Measurements from ENCODE around the gene NDUFA13. TPM values are rescaled to one million over a fixed set of nuclear protein-coding genes. Genes with fewer than 3 reads are reported as not detected.

The NDUFA13 gene
- total RNA-seq, 1 experiment from 2014 or later: 489 TPM

DNA sequence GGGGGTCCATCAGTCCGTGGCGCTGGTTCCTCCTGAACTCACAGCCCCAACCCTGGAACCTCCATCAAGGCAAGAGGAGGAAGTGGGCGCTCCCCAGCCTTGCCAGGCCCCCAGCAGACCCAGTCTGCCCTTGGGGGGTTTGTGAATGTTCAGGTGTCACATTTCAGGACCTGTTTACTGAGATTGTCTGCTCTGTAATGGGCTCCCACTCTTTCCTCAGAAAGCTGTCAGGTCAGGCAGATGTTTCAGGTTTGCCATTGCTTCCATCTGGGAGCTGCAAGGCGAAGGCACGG is 30.1 kb upstream of the NDUFA13 start:
- Histone ChIP-seq H4K8ac (replicated peaks; ENCODE audit: insufficient read length, low read depth, low read length) (no peak overlapping the region), H2BK12ac (ENCODE audit: insufficient read length, low read depth, low read length) (no peak overlapping the region), H2AFZ (ENCODE audit: low read length) (no peak overlapping the region), H3K27me3 (ENCODE audit: insufficient read depth, low read length) (no peaks in the 10 kb centered on the region), H3K9me3 (ENCODE audit: control insufficient read depth, low read depth, low read length) (no peaks in the 10 kb centered on the region), H3K4me1 (ENCODE audit: insufficient read depth, low read length) (peaks cover 9% of the 10 kb centered on the region; the same call in 1 of the 2 replicates), H3K9ac (ENCODE audit: extremely low read depth, insufficient read length, low read length) (no peak overlapping the region), H3K14ac (ENCODE audit: insufficient read depth, low read length) (no peak overlapping the region), H2BK15ac (ENCODE audit: low read depth, low read length) (no peak overlapping the region), H2BK5ac (ENCODE audit: insufficient read length, low read length) (no peak overlapping the region), H3K79me2 (ENCODE audit: insufficient read depth, low read length) (peaks cover 11% of the 10 kb centered on the region; the same call in 1 of the 2 replicates), H2BK20ac (ENCODE audit: low read depth, low read length, poor library complexity, severe bottlenecking) (no peak overlapping the region), H3K56ac (ENCODE audit: insufficient read length, low read depth, low read length) (no peak overlapping the region), H3K23ac (ENCODE audit: insufficient read length, low read depth, low read length) (no peak overlapping the region), H3K4me2 (ENCODE audit: insufficient read depth, insufficient read length, low read length) (no peak overlapping the region), H3K23me2 (ENCODE audit: insufficient read length, low read depth, low read length, poor library complexity, severe bottlenecking) (no peaks in the 10 kb centered on the region), H3T11ph (ENCODE audit: low read length) (no peak overlapping the region), H4K20me1 (ENCODE audit: control insufficient read depth, insufficient read depth, insufficient read length) (peaks cover 4% of the 10 kb centered on the region), H2BK120ac (ENCODE audit: low read depth, low read length, poor library complexity, severe bottlenecking) (no peak overlapping the region), H3K18ac (ENCODE audit: insufficient read length, low read depth, low read length) (no peak overlapping the region), H2AK5ac (ENCODE audit: insufficient read length, low read length) (no peak overlapping the region), H3K27ac (ENCODE audit: insufficient read length, low read depth, low read length) (no peak overlapping the region), H3K4ac (ENCODE audit: low read depth, low read length) (no peak overlapping the region), H4K91ac (ENCODE audit: insufficient read length, low read depth, low read length) (no peak overlapping the region), H4K5ac (ENCODE audit: insufficient read length, low read depth, low read length) (no peak overlapping the region), H3K79me1 (ENCODE audit: insufficient read depth, low read depth, low read length, poor library complexity, severe bottlenecking) (no peaks in the 10 kb centered on the region)
- no peak for DNase-seq
- Mint-ChIP-seq H3K4me3 (no peak overlapping the region), H3K4me1 (peaks cover 55 to 64% of the 10 kb centered on the region in 2 experiments), H3K36me3 (ENCODE audit: insufficient read depth in 1 of 3, low read depth in 3 of 3) (peaks cover 9 to 19% (median 15%) of the 10 kb centered on the region in 3 experiments; a peak in 6 of 7 replicates), H3K27ac (peak overlapping the region in 1 of 3 experiments; percentile 92; a peak in 1 of 7 replicates), H3K9me3 (no peaks in the 10 kb centered on the region), H3K27me3 (ENCODE audit: low read depth) (no peaks in the 10 kb centered on the region)
- WGBS (ENCODE audit: extremely low coverage, insufficient read length, low lambda C conversion rate): no CpG with 5 or more reads among the region's 5 CpGs
- TF ChIP-seq, protein P1, sequence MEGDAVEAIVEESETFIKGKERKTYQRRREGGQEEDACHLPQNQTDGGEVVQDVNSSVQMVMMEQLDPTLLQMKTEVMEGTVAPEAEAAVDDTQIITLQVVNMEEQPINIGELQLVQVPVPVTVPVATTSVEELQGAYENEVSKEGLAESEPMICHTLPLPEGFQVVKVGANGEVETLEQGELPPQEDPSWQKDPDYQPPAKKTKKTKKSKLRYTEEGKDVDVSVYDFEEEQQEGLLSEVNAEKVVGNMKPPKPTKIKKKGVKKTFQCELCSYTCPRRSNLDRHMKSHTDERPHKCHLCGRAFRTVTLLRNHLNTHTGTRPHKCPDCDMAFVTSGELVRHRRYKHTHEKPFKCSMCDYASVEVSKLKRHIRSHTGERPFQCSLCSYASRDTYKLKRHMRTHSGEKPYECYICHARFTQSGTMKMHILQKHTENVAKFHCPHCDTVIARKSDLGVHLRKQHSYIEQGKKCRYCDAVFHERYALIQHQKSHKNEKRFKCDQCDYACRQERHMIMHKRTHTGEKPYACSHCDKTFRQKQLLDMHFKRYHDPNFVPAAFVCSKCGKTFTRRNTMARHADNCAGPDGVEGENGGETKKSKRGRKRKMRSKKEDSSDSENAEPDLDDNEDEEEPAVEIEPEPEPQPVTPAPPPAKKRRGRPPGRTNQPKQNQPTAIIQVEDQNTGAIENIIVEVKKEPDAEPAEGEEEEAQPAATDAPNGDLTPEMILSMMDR (conservative IDR thresholded peaks at IDR 0.05): no peak

Measured in H9 (cell line).